Chondrocyte (in vitro differentiated cells): ENCODE results near the gene ADGRB3. TPM values are rescaled to one million over a fixed set of nuclear protein-coding genes. Genes with fewer than 3 reads are reported as not detected.

ENCODE experiments used
- DNase-seq: peaks from one replicate; pipeline ENCODE4 v3.0.0; 2021; ENCODE audit warnings: mixed read lengths, low spot score
- H3K27ac Mint-ChIP-seq: one replicate; pipeline ENCODE4 v1.8.0; 2021; ENCODE audit warnings: mild to moderate bottlenecking, moderate library complexity, mixed read lengths; ENCODE audit not compliant: unreplicated experiment
- H3K27me3 Mint-ChIP-seq: 2 replicates; pipeline ENCODE4 v1.8.0; 2021; ENCODE audit warnings: low read depth, mixed read lengths
- H3K36me3 Mint-ChIP-seq: 2 replicates; pipeline ENCODE4 v1.8.0; 2021; ENCODE audit warnings: low read depth, mixed read lengths
- H3K4me1 Mint-ChIP-seq: 2 replicates; pipeline ENCODE4 v1.8.0; 2021; ENCODE audit warnings: low read depth, mild to moderate bottlenecking, mixed read lengths
- H3K4me3 Mint-ChIP-seq: one replicate; pipeline ENCODE4 v1.8.0; 2021; ENCODE audit warnings: mild to moderate bottlenecking, moderate library complexity, mixed read lengths; ENCODE audit not compliant: unreplicated experiment
- H3K9me3 Mint-ChIP-seq: 2 replicates; pipeline ENCODE4 v1.8.0; 2021; ENCODE audit warnings: low read depth, mixed read lengths
- total RNA-seq: library from RNA; stranded (reverse); gene quantifications from 3 replicates; pipeline ENCODE4 v1.2.1, GENCODE V29; 2021
- TF ChIP-seq, protein P1 (sequence below): fragments of 200-600 bp; sonication (generic); IDR thresholded peaks from 2 replicates; pipeline ENCODE4 v1.5.0; 2021; ENCODE audit warnings: antibody characterized with exemption, mild to moderate bottlenecking, moderate library complexity

Gene ADGRB3
- total RNA-seq, 1 donor from 2014 or later = not detected

GRCh38 chr6:68891419-68891818 is 256.3 kb downstream of the ADGRB3 start:
- TF ChIP-seq, protein P1, sequence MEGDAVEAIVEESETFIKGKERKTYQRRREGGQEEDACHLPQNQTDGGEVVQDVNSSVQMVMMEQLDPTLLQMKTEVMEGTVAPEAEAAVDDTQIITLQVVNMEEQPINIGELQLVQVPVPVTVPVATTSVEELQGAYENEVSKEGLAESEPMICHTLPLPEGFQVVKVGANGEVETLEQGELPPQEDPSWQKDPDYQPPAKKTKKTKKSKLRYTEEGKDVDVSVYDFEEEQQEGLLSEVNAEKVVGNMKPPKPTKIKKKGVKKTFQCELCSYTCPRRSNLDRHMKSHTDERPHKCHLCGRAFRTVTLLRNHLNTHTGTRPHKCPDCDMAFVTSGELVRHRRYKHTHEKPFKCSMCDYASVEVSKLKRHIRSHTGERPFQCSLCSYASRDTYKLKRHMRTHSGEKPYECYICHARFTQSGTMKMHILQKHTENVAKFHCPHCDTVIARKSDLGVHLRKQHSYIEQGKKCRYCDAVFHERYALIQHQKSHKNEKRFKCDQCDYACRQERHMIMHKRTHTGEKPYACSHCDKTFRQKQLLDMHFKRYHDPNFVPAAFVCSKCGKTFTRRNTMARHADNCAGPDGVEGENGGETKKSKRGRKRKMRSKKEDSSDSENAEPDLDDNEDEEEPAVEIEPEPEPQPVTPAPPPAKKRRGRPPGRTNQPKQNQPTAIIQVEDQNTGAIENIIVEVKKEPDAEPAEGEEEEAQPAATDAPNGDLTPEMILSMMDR = no peak
- Mint-ChIP-seq H3K27ac (no peak overlapping the region), H3K27me3 (peaks cover 3% of the 10 kb centered on the region), H3K4me1 (no peaks in the 10 kb centered on the region), H3K36me3 (no peaks in the 10 kb centered on the region), H3K4me3 (no peak overlapping the region), H3K9me3 (peaks cover 4% of the 10 kb centered on the region)
- DNase-seq = no peak

GRCh38 chr6:68892452-68892851 is 257.4 kb downstream of the ADGRB3 start:
- Mint-ChIP-seq H3K4me1 (no peaks in the 10 kb centered on the region), H3K27me3 (peaks cover 3% of the 10 kb centered on the region), H3K27ac (no peak overlapping the region), H3K9me3 (peaks cover 4% of the 10 kb centered on the region), H3K4me3 (no peak overlapping the region), H3K36me3 (no peaks in the 10 kb centered on the region)
- DNase-seq = no peak
- TF ChIP-seq, protein P1 = no peak

- Mint-ChIP-seq H3K9me3 (peaks cover under 1% of the 10 kb centered on the region), H3K27ac (no peak overlapping the region), H3K4me1 (no peaks in the 10 kb centered on the region), H3K27me3 (peaks cover 3% of the 10 kb centered on the region), H3K4me3 (no peak overlapping the region), H3K36me3 (no peaks in the 10 kb centered on the region)
- TF ChIP-seq, protein P1 = no peak
- no peak for DNase-seq
Measured at GRCh38 chr6:68895929-68896328, 260.8 kb downstream of the ADGRB3 start.

DNA sequence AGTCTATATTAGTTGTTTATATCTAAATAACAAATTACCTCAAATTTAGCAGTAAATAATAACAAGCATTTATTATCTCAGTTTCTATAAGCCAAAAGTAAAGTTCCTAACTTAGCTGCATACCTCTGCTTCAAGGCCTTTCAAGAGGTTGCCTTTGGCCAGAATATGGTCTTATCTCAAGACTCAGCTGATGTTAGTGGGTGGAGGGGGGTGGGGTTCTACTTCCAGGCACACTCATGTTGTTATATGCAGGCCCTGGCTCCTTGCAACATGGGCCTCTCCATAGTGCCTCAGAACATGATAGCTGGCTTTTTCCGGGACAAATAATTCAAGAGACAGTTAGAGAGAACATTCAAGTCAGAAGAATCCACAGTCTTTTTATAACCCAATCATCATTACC is 266.0 kb downstream of the ADGRB3 start:
- Mint-ChIP-seq H3K4me1 (no peaks in the 10 kb centered on the region), H3K4me3 (no peak overlapping the region), H3K36me3 (no peaks in the 10 kb centered on the region), H3K27me3 (peaks cover 3% of the 10 kb centered on the region), H3K9me3 (no peaks in the 10 kb centered on the region), H3K27ac (no peak overlapping the region)
- TF ChIP-seq, protein P1 = no peak
- no peak for DNase-seq

GRCh38 chr6:68911334-68911733 is 276.3 kb downstream of the ADGRB3 start:
- Mint-ChIP-seq H3K36me3 (no peaks in the 10 kb centered on the region), H3K27me3 (peaks cover 1% of the 10 kb centered on the region), H3K9me3 (peaks cover 3% of the 10 kb centered on the region), H3K27ac (no peak overlapping the region), H3K4me3 (no peak overlapping the region), H3K4me1 (no peaks in the 10 kb centered on the region)
- no peak for DNase-seq
- TF ChIP-seq, protein P1 = no peak
